Mammary epithelial cell (primary cell): ENCODE data around the gene C10orf53.

Experiments used
- EZH2 ChIP-seq: IDR thresholded peaks from 2 replicates; pipeline ENCODE4 v1.6.1; 2012; ENCODE audit warnings: low read length, inconsistent platforms, borderline replicate concordance
- TF ChIP-seq, protein P1 (sequence below), 2 donors: IDR thresholded peaks in 1 of 2; conservative IDR thresholded peaks in 1 of 2; 2 replicates each; pipeline ENCODE4 v1.5.1; 2011 to 2012; ENCODE audit warnings: inconsistent platforms in 2 of 2, low read length in 2 of 2, mild to moderate bottlenecking in 2 of 2, control low read depth in 1 of 2, low read depth in 1 of 2; ENCODE audit not compliant: insufficient read depth in 1 of 2; ENCODE audit errors: extremely low read depth in 1 of 2

DNA sequence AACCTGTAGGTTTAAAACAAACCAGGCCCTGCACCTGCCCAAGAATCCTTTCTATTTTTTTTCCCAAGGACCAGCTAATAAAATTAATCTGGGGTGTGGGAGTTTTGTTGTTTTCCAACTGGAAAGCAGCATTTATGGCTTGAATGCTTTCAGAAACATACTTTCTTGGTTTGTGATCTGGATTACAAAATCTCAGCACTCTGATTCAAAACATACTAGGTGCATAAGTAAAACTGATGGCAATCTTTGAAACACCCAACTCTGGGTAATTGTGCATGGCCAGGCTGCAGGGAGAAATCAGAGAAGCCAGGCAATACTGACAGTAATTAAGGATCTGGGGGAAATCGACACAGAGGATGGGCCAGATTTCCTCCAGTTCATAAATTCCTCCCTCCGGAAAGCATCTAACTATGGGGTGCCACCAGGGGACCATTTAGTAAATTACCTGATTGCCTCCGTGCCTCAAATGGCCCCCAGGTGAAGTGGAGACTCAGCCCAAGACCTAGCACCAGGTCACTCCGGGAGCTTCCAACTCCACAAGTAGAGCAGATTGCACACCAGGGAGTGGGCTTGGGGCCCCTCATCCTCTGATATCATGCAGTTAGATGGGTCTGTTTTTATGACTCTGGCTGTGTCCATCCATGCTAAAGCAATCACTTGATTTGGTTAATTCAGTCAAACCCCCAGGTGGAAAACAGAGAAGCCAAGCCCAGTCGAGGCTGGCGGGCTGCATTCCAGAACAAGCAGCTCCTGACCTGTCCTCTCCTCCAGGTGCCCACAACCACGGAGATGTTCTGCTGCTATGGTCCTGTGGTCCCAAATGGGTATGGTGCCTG is 15.2 kb upstream of the C10orf53 start:
- TF ChIP-seq, protein P1, sequence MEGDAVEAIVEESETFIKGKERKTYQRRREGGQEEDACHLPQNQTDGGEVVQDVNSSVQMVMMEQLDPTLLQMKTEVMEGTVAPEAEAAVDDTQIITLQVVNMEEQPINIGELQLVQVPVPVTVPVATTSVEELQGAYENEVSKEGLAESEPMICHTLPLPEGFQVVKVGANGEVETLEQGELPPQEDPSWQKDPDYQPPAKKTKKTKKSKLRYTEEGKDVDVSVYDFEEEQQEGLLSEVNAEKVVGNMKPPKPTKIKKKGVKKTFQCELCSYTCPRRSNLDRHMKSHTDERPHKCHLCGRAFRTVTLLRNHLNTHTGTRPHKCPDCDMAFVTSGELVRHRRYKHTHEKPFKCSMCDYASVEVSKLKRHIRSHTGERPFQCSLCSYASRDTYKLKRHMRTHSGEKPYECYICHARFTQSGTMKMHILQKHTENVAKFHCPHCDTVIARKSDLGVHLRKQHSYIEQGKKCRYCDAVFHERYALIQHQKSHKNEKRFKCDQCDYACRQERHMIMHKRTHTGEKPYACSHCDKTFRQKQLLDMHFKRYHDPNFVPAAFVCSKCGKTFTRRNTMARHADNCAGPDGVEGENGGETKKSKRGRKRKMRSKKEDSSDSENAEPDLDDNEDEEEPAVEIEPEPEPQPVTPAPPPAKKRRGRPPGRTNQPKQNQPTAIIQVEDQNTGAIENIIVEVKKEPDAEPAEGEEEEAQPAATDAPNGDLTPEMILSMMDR (conservative IDR thresholded peaks at IDR 0.05 in 1 of 2, IDR thresholded peaks at IDR 0.05 in 1 of 2; ENCODE audit: extremely low read depth in 1 of 2, insufficient read depth in 1 of 2, low read depth in 1 of 2, low read length in 2 of 2) = no peak
- TF ChIP-seq EZH2 = no peak
